Lower leg skin (tissue), 3 donors: Measurements from ENCODE around the gene CPB1.

Experiments
- POLR2A ChIP-seq, 2 donors: fragments of 450-650 bp; IDR thresholded peaks; one replicate each; pipeline ENCODE4 v1.6.1; 2016 to 2017; ENCODE audit warnings: antibody characterized with exemption in 2 of 2, mild to moderate bottlenecking in 1 of 2, moderate library complexity in 1 of 2
- TF ChIP-seq, protein P1 (sequence below), 3 donors: fragments of 450-650 bp; IDR thresholded peaks; one replicate each; pipeline ENCODE4 v1.5.1; 2016; ENCODE audit warnings: antibody characterized with exemption in 3 of 3, mild to moderate bottlenecking in 3 of 3, moderate library complexity in 2 of 3

DNA sequence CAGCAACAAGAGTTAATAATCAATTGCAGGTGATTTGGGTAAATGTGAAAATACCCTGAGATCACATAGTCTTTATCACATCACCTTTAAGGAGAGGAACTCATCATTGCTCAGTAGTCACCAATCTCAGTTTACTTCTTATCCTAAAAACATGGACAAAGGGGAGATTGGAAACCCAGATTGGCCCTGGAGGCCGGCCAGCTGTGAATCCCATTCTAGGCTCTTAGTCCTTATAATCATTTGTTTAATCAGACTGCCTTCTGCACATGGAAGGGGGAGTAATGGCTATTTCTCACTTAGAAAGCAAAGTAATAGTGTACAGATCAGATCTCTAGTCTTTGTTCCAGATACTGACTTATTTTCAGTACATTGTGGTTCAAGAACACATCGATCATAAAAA is 37.2 kb upstream of the CPB1 start:
- TF ChIP-seq, protein P1, sequence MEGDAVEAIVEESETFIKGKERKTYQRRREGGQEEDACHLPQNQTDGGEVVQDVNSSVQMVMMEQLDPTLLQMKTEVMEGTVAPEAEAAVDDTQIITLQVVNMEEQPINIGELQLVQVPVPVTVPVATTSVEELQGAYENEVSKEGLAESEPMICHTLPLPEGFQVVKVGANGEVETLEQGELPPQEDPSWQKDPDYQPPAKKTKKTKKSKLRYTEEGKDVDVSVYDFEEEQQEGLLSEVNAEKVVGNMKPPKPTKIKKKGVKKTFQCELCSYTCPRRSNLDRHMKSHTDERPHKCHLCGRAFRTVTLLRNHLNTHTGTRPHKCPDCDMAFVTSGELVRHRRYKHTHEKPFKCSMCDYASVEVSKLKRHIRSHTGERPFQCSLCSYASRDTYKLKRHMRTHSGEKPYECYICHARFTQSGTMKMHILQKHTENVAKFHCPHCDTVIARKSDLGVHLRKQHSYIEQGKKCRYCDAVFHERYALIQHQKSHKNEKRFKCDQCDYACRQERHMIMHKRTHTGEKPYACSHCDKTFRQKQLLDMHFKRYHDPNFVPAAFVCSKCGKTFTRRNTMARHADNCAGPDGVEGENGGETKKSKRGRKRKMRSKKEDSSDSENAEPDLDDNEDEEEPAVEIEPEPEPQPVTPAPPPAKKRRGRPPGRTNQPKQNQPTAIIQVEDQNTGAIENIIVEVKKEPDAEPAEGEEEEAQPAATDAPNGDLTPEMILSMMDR (IDR thresholded peaks at IDR 0.05) = no peak
- TF ChIP-seq POLR2A (IDR thresholded peaks at IDR 0.05) = no peak
